Activated naive CD8-positive, alpha-beta T cell treated with anti-CD3 and anti-CD28 coated beads for 36 hours (primary cell): ENCODE results near the gene CTCF. TPM values are rescaled to one million over a fixed set of nuclear protein-coding genes. Genes with fewer than 3 reads are reported as not detected.

Experiments
- DNase-seq: peaks from one replicate; pipeline ENCODE4 v3.0.0; 2021
- H3K27ac Mint-ChIP-seq: one replicate; pipeline ENCODE4 v1.8.0; 2022; ENCODE audit warnings: mild to moderate bottlenecking, moderate library complexity, mixed read lengths
- H3K27me3 Mint-ChIP-seq: one replicate; pipeline ENCODE4 v1.8.0; 2022; ENCODE audit warnings: mild to moderate bottlenecking, mixed read lengths
- H3K36me3 Mint-ChIP-seq: one replicate; pipeline ENCODE4 v1.8.0; 2021; ENCODE audit warnings: mild to moderate bottlenecking, mixed read lengths
- H3K4me1 Mint-ChIP-seq: one replicate; pipeline ENCODE4 v1.8.0; 2021; ENCODE audit warnings: mixed read lengths
- H3K4me3 Mint-ChIP-seq: one replicate; pipeline ENCODE4 v1.8.0; 2022; ENCODE audit warnings: mild to moderate bottlenecking, moderate library complexity, mixed read lengths
- H3K9me3 Mint-ChIP-seq: one replicate; pipeline ENCODE4 v1.8.0; 2022; ENCODE audit warnings: mixed read lengths
- total RNA-seq, 2 experiments: library from RNA; stranded (reverse); gene quantifications; one replicate each; pipeline ENCODE4 v1.2.3, GENCODE V29; 2021

The CTCF gene
- total RNA-seq, 2 experiments from 2014 or later = 55.8 to 55.9 TPM

DNA sequence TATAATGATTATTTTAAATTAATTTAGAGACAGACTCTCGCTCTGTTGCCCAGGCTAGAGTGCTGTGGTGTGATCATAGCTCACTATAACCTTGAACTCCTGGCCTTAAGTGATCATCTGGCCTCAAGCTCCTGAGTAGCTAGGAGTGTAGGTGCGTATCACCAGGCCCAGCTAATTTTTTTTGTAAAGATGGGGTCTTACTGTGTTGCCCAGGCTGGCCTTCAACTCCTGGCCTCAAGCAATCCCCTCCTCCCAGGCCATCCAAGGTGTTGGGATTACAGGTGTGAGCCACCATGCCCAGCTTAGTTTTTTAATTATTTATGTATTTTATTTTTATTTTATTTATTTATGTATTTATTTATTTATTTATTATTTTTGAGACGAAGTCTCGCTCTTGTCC lies 17.9 kb downstream of the CTCF start:
- Mint-ChIP-seq H3K27ac (no peak overlapping the region), H3K27me3 (no peaks in the 10 kb centered on the region), H3K36me3 (peaks cover 11% of the 10 kb centered on the region), H3K9me3 (no peaks in the 10 kb centered on the region), H3K4me1 (peaks cover 2% of the 10 kb centered on the region), H3K4me3 (no peak overlapping the region)
- no peak for DNase-seq

DNA sequence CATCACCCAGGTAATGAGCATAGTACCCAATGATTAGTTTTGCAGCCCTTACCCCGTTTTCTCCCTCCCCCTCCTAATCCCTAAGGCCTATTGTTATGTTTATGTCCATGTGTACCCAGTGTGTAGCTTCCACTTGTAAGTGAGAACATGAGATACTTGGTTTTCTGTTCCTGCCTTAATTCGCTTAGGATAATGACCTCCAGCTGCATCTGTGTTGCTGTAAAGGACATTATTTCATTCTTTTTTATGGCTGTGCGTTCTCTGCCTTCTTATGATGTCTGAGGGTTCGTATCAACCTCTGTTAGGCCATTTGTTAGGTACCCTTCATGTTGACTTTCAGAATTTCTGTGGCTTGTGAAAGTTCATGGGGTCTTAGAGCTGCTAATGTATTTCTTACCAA lies 31.0 kb downstream of the CTCF start:
- Mint-ChIP-seq H3K27me3 (no peaks in the 10 kb centered on the region), H3K4me3 (no peak overlapping the region), H3K27ac (peak overlapping the region; percentile 38), H3K36me3 (peaks cover 10% of the 10 kb centered on the region), H3K4me1 (peaks cover 21% of the 10 kb centered on the region), H3K9me3 (no peaks in the 10 kb centered on the region)
- DNase-seq = no peak

DNA sequence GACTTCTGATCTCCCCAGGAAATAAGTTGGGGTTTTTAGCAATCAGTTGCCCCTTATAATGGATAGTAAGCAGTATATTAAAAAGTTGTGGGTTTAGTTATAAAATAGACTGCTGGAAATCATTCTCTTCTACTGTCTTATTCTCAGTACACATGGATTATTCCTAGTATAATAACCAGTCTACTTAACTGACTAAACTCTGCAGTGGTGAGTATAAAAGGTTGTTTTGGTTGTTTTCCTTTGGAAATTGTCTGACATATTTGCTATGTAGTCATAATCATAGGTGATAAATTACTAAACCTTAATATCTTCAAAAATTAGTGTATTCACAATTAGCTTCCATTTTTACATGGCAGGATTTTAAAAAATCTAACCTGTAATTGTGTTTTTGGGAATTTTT lies 31.4 kb downstream of the CTCF start:
- H3K4me3 Mint-ChIP-seq = no peak overlapping the region
- H3K27me3 Mint-ChIP-seq = no peaks in the 10 kb centered on the region
- H3K27ac Mint-ChIP-seq = peak overlapping the region; percentile 38
- H3K36me3 Mint-ChIP-seq = peaks cover 10% of the 10 kb centered on the region
- peaks cover 21% of the 10 kb centered on the region for H3K4me1 Mint-ChIP-seq
- DNase-seq = no peak
- no peaks in the 10 kb centered on the region for H3K9me3 Mint-ChIP-seq

DNA sequence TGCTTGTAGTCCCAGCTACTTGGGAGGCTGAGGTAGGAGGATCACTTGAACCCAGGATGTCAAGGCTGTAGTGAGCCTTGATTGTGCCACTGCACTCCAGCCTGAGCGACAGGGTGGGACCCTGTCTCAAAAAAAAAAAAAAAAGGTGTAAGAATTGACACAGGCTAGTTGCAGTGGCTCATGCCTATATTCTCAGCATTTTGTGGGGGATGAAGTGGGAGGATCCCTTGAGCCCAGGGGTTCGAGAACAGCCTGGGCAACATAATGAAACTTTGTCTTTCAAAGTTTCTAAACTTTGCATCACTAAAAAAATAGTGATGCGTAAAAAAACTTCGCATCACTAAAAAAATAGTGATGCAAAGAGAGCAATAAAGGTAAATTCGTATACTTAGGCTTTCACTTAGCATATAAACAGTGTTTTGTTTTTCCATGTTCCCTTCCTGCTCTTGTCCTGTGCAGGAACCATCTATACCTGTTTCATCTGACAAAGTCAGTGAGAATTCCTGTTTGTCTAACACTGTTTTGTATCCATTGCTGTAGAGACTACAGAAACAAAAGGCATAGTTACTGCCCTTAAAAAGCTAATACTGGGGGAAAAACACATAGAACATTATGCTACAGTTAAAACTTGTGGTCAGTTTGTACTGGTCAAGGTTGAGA lies 32.1 kb downstream of the CTCF start:
- Mint-ChIP-seq H3K27me3 (no peaks in the 10 kb centered on the region), H3K4me3 (no peak overlapping the region), H3K36me3 (peaks cover 8% of the 10 kb centered on the region), H3K27ac (no peak overlapping the region), H3K9me3 (no peaks in the 10 kb centered on the region), H3K4me1 (peaks cover 21% of the 10 kb centered on the region)
- no peak for DNase-seq

DNA sequence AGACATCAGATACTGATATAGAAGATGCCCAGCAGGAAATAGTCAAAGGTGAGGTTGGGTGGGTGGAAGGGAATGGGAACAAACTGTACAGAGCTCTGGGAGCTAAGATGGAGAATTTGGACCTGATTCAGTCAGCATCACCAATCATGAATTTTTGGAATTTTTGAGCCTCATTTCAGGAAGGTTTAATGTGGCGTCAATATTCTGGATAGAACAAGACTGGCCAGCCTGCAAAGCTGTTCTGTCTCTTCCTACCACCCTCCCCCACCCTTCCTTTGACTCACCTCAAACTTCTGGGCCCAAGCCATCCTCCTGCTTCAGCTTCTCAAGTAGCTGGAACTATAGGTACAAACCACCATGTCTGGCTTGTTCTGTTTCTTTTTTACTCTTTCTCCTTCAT lies 32.6 kb downstream of the CTCF start:
- H3K9me3 Mint-ChIP-seq = no peaks in the 10 kb centered on the region
- peaks cover 3% of the 10 kb centered on the region for H3K36me3 Mint-ChIP-seq
- no peaks in the 10 kb centered on the region for H3K27me3 Mint-ChIP-seq
- H3K4me3 Mint-ChIP-seq = no peak overlapping the region
- peaks cover 24% of the 10 kb centered on the region for H3K4me1 Mint-ChIP-seq
- H3K27ac Mint-ChIP-seq = no peak overlapping the region
- no peak for DNase-seq

DNA sequence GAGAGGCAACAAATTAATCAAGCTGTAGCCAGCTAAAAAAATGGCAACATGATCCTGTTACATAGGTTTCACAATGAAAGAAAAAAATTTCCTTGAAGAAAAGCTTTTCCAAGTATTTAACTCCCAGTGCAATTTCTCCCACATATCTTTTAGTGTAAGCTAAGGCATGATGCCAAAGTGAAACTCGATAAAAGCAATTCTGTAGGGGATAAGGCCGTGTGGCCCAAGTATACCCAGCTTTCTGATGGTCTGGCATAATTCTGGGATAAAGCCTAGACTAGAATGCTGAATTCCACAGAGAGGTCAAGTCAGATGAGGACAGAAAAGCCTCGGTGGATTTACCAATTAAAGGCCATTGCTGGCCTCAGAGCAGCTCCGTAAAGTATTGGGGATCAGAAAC lies 36.2 kb downstream of the CTCF start:
- peaks cover 3% of the 10 kb centered on the region for H3K36me3 Mint-ChIP-seq
- no peaks in the 10 kb centered on the region for H3K9me3 Mint-ChIP-seq
- H3K4me3 Mint-ChIP-seq = no peak overlapping the region
- H3K4me1 Mint-ChIP-seq = peaks cover 22% of the 10 kb centered on the region
- no peaks in the 10 kb centered on the region for H3K27me3 Mint-ChIP-seq
- no peak for DNase-seq
- no peak overlapping the region for H3K27ac Mint-ChIP-seq

DNA sequence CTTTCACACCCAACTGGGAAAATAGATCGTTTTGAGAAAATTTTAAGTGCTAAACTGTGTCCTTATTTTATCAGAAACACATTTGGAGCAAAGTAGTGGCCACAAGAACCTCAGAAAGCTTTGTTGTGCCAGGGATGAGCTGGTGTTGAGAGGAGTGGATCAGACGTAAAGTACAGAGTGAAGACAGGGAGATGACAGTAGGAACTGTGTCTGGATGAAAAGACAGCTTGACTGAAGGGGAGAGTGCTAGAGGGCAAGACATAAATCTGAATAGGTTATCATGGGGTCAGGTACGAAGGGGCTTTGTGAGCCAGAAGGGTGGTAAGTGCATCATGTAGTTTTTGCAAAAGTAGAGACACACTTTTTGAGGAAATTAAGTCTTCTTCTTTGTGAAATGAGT lies 43.3 kb downstream of the CTCF start:
- Mint-ChIP-seq H3K27ac (peak overlapping the region; percentile 16), H3K27me3 (no peaks in the 10 kb centered on the region)

DNA sequence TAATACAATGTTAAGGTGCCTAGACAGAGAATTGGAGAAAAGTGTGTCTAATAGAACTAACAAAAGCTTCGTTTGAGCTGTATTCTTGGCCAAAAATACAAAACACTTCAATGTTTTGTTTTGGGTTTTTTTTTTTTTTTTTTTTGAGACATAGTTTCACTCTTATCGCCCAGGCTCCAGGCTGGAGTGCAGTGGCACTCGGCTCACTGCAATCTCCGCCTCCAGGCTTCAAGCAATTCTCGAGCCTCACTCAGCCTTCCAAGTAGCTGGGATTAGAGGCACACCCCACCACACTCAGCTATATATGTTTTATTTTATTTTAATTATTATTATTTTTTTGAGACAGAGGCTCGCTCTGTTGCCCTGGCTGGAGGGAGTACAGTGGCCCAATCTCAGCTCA lies 44.3 kb downstream of the CTCF start:
- no peak overlapping the region for H3K4me3 Mint-ChIP-seq
- H3K27ac Mint-ChIP-seq = no peak overlapping the region

More for the DNA sequence above, 43.3 kb downstream of the CTCF start:
- Mint-ChIP-seq H3K4me1 (peaks cover 11% of the 10 kb centered on the region), H3K9me3 (no peaks in the 10 kb centered on the region), H3K4me3 (no peak overlapping the region), H3K36me3 (peaks cover 2% of the 10 kb centered on the region)
- no peak for DNase-seq

DNA sequence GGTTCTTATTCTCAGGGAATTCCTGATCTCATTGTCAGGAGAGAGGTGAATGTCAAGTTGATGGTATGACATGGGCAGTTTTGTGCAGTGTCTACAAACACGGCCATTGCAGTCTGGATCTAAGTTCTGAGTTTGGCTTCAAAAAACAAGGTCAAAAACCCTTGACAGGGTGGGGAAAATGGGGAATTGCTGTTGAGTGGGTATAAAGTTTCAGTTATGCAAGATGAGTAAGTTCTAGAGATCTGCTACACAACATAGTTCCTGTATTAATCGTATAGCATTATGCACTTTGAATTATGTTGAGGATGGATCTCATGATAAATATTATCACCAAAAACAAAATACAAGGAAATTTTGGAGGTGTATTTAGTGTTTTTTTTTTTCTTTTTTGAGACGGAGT lies 46.0 kb downstream of the CTCF start:
- peaks cover 3% of the 10 kb centered on the region for H3K36me3 Mint-ChIP-seq
- peak overlapping the region; percentile 32 for H3K27ac Mint-ChIP-seq
- peaks cover 7% of the 10 kb centered on the region for H3K4me1 Mint-ChIP-seq
- DNase-seq = no peak
- no peaks in the 10 kb centered on the region for H3K9me3 Mint-ChIP-seq
- no peak overlapping the region for H3K4me3 Mint-ChIP-seq
- H3K27me3 Mint-ChIP-seq = no peaks in the 10 kb centered on the region

More for the DNA sequence above, 44.3 kb downstream of the CTCF start:
- DNase-seq = no peak
- Mint-ChIP-seq H3K9me3 (no peaks in the 10 kb centered on the region), H3K4me1 (peaks cover 7% of the 10 kb centered on the region), H3K27me3 (no peaks in the 10 kb centered on the region), H3K36me3 (peaks cover 3% of the 10 kb centered on the region)

DNA sequence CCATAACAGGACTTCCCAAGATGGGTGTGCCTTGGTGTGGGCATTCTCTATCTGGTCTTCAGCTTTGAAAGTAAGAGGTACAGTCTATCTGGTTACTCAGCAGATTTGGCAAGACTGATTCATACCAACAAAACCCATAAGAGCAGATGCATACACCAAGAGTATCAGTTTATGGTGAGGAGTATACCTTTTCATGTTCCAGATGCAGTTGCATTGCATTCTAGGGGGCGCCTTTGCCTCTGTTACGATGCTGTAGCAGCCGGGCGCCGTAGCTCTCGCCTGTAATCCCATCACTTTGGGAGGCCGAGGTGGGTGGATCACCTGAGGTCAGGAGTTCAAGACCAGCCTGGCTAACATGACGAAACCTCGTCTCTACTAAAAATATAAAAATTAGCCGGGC lies 51.5 kb downstream of the CTCF start:
- Mint-ChIP-seq H3K4me1 (peaks cover 2% of the 10 kb centered on the region), H3K36me3 (peaks cover 2% of the 10 kb centered on the region), H3K9me3 (no peaks in the 10 kb centered on the region), H3K27ac (no peak overlapping the region), H3K4me3 (no peak overlapping the region), H3K27me3 (no peaks in the 10 kb centered on the region)
- peak; percentile 14 for DNase-seq

DNA sequence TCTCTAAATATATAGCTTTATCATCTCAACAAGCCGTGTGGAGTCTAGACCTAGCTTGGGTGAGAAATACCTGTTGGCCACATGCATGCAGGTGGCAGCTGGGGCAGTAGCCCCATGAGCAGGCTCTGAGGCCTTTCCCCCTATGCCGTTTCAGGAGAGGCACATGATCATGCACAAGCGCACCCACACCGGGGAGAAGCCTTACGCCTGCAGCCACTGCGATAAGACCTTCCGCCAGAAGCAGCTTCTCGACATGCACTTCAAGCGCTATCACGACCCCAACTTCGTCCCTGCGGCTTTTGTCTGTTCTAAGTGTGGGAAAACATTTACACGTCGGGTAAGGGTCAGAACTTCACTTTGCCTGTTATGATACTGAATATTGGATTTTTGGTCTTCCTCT lies 65.9 kb downstream of the CTCF start:
- Mint-ChIP-seq H3K4me3 (no peak overlapping the region), H3K36me3 (peaks cover 20% of the 10 kb centered on the region), H3K9me3 (no peaks in the 10 kb centered on the region), H3K4me1 (no peaks in the 10 kb centered on the region), H3K27ac (no peak overlapping the region), H3K27me3 (no peaks in the 10 kb centered on the region)
- DNase-seq = no peak

DNA sequence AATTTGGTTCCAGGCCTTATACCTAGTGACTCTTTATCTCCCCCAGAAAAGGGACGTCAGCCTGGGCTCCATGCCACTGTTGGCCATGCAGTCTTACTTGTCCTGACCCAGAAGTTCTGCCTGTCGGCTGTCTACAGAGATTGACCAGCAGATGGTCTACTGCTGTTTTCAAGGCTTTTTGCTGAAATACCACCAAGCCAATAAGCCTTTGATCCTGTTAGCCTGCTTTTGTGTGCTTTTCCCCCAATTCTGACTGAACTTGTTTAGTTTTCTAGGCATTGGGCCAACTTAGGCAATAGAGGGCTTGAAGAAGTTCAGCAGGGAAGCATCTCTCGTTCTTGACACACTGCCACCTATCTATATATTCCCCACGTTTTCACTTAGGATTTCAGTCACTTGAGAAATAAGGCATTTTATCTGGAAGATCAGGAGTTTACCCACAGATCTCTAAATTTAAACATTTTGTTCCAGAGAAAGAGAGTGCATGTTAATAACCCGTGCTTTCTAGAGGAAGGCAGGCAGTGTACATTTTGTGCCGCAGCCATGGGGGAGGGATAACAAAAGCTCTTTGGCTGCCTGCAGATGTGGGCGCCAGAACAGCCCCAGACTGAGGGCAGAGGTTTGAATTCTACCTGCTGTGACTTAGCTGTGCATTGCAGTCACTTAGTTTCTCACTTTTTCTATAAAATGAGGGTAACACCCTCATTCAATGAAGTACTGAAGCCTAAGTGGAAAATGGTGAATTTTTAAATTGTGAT lies 70.3 kb downstream of the CTCF start:
- Mint-ChIP-seq H3K4me1 (no peaks in the 10 kb centered on the region), H3K9me3 (no peaks in the 10 kb centered on the region), H3K27me3 (no peaks in the 10 kb centered on the region), H3K4me3 (no peak overlapping the region), H3K36me3 (peaks cover 14% of the 10 kb centered on the region), H3K27ac (no peak overlapping the region)
- no peak for DNase-seq

DNA sequence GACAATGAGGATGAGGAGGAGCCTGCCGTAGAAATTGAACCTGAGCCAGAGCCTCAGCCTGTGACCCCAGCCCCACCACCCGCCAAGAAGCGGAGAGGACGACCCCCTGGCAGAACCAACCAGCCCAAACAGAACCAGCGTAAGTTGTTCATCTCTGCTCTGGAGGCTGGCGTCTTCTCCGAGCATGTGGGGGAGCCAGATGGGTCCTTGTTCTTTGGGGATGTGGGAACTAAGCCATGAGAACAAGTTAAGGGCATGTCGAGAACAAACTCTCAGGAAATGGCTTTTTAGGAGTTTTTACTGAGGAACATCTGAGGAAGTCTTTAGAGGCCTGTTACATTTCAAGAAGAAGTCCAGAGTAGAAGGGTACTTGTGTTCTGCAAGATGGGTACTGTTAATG lies 74.4 kb downstream of the CTCF start:
- Mint-ChIP-seq H3K4me3 (no peak overlapping the region), H3K36me3 (peaks cover 5% of the 10 kb centered on the region), H3K9me3 (no peaks in the 10 kb centered on the region), H3K27me3 (no peaks in the 10 kb centered on the region), H3K4me1 (no peaks in the 10 kb centered on the region), H3K27ac (no peak overlapping the region)
- no peak for DNase-seq

DNA sequence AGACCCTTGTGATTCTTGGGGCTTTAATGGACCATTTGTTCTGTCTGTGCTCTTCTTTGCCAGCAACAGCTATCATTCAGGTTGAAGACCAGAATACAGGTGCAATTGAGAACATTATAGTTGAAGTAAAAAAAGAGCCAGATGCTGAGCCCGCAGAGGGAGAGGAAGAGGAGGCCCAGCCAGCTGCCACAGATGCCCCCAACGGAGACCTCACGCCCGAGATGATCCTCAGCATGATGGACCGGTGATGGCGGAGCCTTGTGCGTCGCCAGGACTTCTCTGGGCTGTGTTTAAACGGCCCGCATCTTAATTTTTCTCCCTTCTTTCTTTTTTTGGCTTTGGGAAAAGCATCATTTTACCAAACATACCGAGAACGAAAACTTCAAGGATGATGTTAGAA lies 75.3 kb downstream of the CTCF start:
- DNase-seq = no peak
- H3K36me3 Mint-ChIP-seq = peaks cover 5% of the 10 kb centered on the region
- H3K27me3 Mint-ChIP-seq = no peaks in the 10 kb centered on the region
- no peaks in the 10 kb centered on the region for H3K9me3 Mint-ChIP-seq
- no peak overlapping the region for H3K27ac Mint-ChIP-seq
- H3K4me3 Mint-ChIP-seq = no peak overlapping the region
- no peaks in the 10 kb centered on the region for H3K4me1 Mint-ChIP-seq

DNA sequence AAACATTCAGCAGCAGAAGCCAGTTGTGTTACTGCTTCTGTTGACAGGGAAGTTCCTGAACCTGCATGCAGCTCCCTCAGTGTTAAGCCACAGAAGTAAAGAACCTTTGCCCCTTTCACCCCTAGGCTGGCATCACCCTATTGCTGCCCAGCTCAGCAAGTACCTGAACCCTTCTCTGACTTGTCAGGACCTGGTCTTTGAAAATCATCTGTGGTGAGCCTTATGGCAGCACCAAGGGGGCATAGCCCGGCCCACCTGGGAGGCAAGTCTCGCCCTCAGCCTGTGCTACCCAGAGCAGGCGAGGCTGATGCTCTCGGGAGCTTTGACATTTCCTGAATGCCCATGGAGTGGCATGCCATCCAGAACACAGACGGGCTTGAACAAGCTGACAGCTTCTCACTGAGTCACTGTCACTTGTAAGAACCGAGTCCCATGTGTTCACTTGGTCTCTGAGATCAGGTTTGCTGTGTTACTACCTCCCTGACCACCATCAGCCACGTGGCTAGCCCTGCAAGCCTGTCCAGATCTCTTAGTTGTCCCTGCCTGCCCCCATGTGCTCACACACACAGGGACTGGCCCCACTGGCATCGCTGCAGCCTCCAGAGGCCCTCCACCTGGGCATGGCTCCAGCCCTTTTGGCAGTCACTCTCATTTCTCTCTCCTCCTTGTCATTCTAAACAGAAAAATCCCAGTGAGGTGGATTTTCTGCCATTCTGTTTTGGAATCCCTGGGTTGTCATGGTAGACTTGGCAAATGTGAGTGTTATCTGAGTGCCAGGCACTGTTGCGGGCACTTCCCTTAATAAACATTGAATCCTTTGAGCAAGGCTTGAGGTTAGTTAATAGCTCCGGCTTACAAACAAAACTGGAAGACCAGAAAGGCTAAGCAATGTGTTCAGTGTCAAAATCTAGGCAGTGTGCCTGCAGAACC lies 79.7 kb downstream of the CTCF start:
- Mint-ChIP-seq H3K4me3 (no peak overlapping the region), H3K27me3 (no peaks in the 10 kb centered on the region), H3K27ac (no peak overlapping the region), H3K4me1 (peaks cover 9% of the 10 kb centered on the region), H3K36me3 (peaks cover 1% of the 10 kb centered on the region), H3K9me3 (no peaks in the 10 kb centered on the region)
- no peak for DNase-seq
